H1 (cell line): ENCODE data around the gene CCDC127. TPM values are rescaled to one million over a fixed set of nuclear protein-coding genes. Genes with fewer than 3 reads are reported as not detected.

ENCODE experiments used
- CTCF ChIA-PET: fragments of 300-600 bp; sonication (Branson Sonifier 250); formaldehyde crosslinking; loops from one replicate; lab custom pipeline; 2021; ENCODE audit not compliant: partially characterized antibody; lab: Charles Lee
- POLR2A ChIA-PET: fragments of 300-600 bp; sonication (Branson Sonifier 250); formaldehyde crosslinking; loops from one replicate; lab custom pipeline; 2021; ENCODE audit warnings: inconsistent platforms; ENCODE audit not compliant: partially characterized antibody; lab: Charles Lee
- DNase-seq, 2 experiments: peaks; one replicate each; pipeline versions ENCODE4 v3.0.0 to v3.0.0-alpha.2; 2010 to 2022; ENCODE audit warnings: low spot score in 2 of 2, low read depth in 1 of 2, mixed read lengths in 1 of 2
- FAIRE-seq: peaks from 2 replicates; lab custom pipeline; 2011; peaks lifted over from hg19 to GRCh38; lab: Jason Lieb, UNC
- H2AFZ ChIP-seq: 2 replicates; pipeline ENCODE4 v1.8.1; 2012; ENCODE audit warnings: low read length, inconsistent platforms
- H2AK5ac ChIP-seq: 2 replicates; pipeline ENCODE4 v1.6.1; 2013; ENCODE audit warnings: low read depth, low read length
- H2BK120ac ChIP-seq: replicated peaks from 2 replicates; pipeline ENCODE3; 2013; ENCODE audit warnings: low read depth, low read length, inconsistent platforms
- H2BK12ac ChIP-seq: 2 replicates; pipeline ENCODE4 v1.6.1; 2013; ENCODE audit warnings: low read depth, low read length
- H2BK15ac ChIP-seq: 2 replicates; pipeline ENCODE4 v1.6.1; 2013; ENCODE audit warnings: low read length
- H2BK20ac ChIP-seq: 2 replicates; pipeline ENCODE4 v1.6.1; 2013; ENCODE audit warnings: low read length
- H2BK5ac ChIP-seq: 2 replicates; pipeline ENCODE4 v1.6.1; 2013; ENCODE audit warnings: low read depth, low read length
- H3K14ac ChIP-seq: 2 replicates; pipeline ENCODE4 v1.6.1; 2013; ENCODE audit warnings: inconsistent platforms; ENCODE audit not compliant: insufficient read length
- H3K18ac ChIP-seq: 2 replicates; pipeline ENCODE4 v1.6.1; 2013; ENCODE audit warnings: low read length; ENCODE audit errors: extremely low read depth
- H3K23ac ChIP-seq: 2 replicates; pipeline ENCODE4 v1.6.1; 2013; ENCODE audit warnings: inconsistent platforms; ENCODE audit not compliant: insufficient read length
- H3K23me2 ChIP-seq: 2 replicates; pipeline ENCODE4 v1.6.1; 2013; ENCODE audit warnings: low read depth, low read length
- H3K27ac ChIP-seq: 2 replicates; pipeline ENCODE4 v1.6.1; 2011; ENCODE audit warnings: low read depth, low read length, inconsistent platforms
- H3K27me3 ChIP-seq, 4 experiments: replicated peaks in 1 of 4; 1 replicate in 1 of 4; 2 replicates in 3 of 4; pipeline versions ENCODE4 v1.6.1 to v1.8.1; 2011 to 2013; ENCODE audit warnings: low read length in 3 of 4, mild to moderate bottlenecking in 3 of 4, inconsistent platforms in 2 of 4, mixed read lengths in 2 of 4, moderate library complexity in 1 of 4; ENCODE audit not compliant: control insufficient read depth in 3 of 4, insufficient read depth in 3 of 4; ENCODE audit errors: extremely low read depth in 1 of 4
- H3K36me3 ChIP-seq, 4 experiments: 2 replicates each; pipeline versions ENCODE4 v1.6.1 to v1.8.1; 2011 to 2013; ENCODE audit warnings: mild to moderate bottlenecking in 4 of 4, low read length in 3 of 4, moderate library complexity in 2 of 4, control low read depth in 1 of 4, inconsistent platforms in 1 of 4; ENCODE audit not compliant: insufficient read depth in 4 of 4, control insufficient read depth in 2 of 4
- H3K4ac ChIP-seq: replicated peaks from 2 replicates; pipeline ENCODE3; 2013; ENCODE audit warnings: low read length, low read depth, mixed read lengths, inconsistent platforms; ENCODE audit not compliant: insufficient read length
- H3K4me1 ChIP-seq, 4 experiments: replicated peaks in 1 of 4; 1 replicate in 1 of 4; 2 replicates in 3 of 4; pipeline versions ENCODE4 v1.6.1 to v1.8.1; 2011 to 2013; ENCODE audit warnings: low read length in 3 of 4, inconsistent platforms in 2 of 4, mixed read lengths in 1 of 4; ENCODE audit not compliant: insufficient read depth in 4 of 4, control insufficient read depth in 3 of 4
- H3K4me2 ChIP-seq, 2 experiments: 2 replicates each; pipeline versions ENCODE4 v1.6.1 to v1.8.1; 2011 to 2013; ENCODE audit warnings: low read depth in 2 of 2, low read length in 2 of 2, control low read depth in 1 of 2, inconsistent platforms in 1 of 2, mild to moderate bottlenecking in 1 of 2; ENCODE audit not compliant: insufficient read depth in 1 of 2
- H3K4me3 ChIP-seq, 4 experiments: fragments of 200-600, 300-600 bp in 1 of 4; sonication (generic), shearing (Covaris generic), sonication (Bioruptor Twin) in 1 of 4; 2 replicates each; pipeline versions ENCODE4 v1.5.1 to v1.8.1; 2011 to 2016; ENCODE audit warnings: low read length in 4 of 4, low read depth in 3 of 4, control low read depth in 2 of 4, inconsistent platforms in 2 of 4, mild to moderate bottlenecking in 2 of 4, mixed read lengths in 1 of 4, moderate library complexity in 1 of 4; ENCODE audit not compliant: insufficient read depth in 2 of 4; ENCODE audit errors: extremely low read depth in 1 of 4
- H3K56ac ChIP-seq: replicated peaks from 2 replicates; pipeline ENCODE3; 2013; ENCODE audit warnings: low read depth, mild to moderate bottlenecking, mixed read lengths, low read length, inconsistent platforms; ENCODE audit not compliant: insufficient read length
- H3K79me1 ChIP-seq: 2 replicates; pipeline ENCODE4 v1.6.1; 2013; ENCODE audit warnings: low read depth, low read length, control low read depth
- H3K79me2 ChIP-seq, 2 experiments: 2 replicates each; pipeline versions ENCODE4 v1.6.1 to v1.8.1; 2012 to 2013; ENCODE audit warnings: low read length in 2 of 2, mild to moderate bottlenecking in 2 of 2, inconsistent platforms in 1 of 2; ENCODE audit not compliant: insufficient read depth in 2 of 2, control insufficient read depth in 1 of 2
- H3K9ac ChIP-seq, 4 experiments: replicated peaks in 1 of 4; 1 replicate in 1 of 4; 2 replicates in 3 of 4; pipeline versions ENCODE4 v1.6.1 to v1.8.1; 2011 to 2013; ENCODE audit warnings: low read depth in 3 of 4, low read length in 3 of 4, control low read depth in 2 of 4, mild to moderate bottlenecking in 2 of 4, moderate library complexity in 2 of 4, inconsistent platforms in 1 of 4; ENCODE audit errors: extremely low read depth in 1 of 4
- H3K9me3 ChIP-seq, 2 experiments: 2 replicates each; pipeline versions ENCODE4 v1.6.1 to v1.8.1; 2012 to 2013; ENCODE audit warnings: mild to moderate bottlenecking in 2 of 2, moderate library complexity in 2 of 2, control low read depth in 1 of 2, inconsistent platforms in 1 of 2, low read depth in 1 of 2, low read length in 1 of 2, mixed read lengths in 1 of 2; ENCODE audit not compliant: insufficient read depth in 2 of 2
- H4K20me1 ChIP-seq, 2 experiments: replicated peaks in 1 of 2; 2 replicates each; pipeline versions ENCODE3 to v1.8.1; 2011 to 2013; ENCODE audit warnings: inconsistent platforms in 2 of 2, low read length in 2 of 2, mild to moderate bottlenecking in 1 of 2; ENCODE audit not compliant: insufficient read depth in 2 of 2, control insufficient read depth in 1 of 2
- H4K5ac ChIP-seq: 2 replicates; pipeline ENCODE4 v1.6.1; 2013; ENCODE audit warnings: low read length, low read depth, mixed read lengths, inconsistent platforms; ENCODE audit not compliant: insufficient read length
- H4K8ac ChIP-seq: 2 replicates; pipeline ENCODE4 v1.8.0; 2013; ENCODE audit warnings: mild to moderate bottlenecking, moderate library complexity, low read length, inconsistent platforms; ENCODE audit not compliant: insufficient read depth; ENCODE audit errors: extremely low read depth
- H4K91ac ChIP-seq: replicated peaks from 2 replicates; pipeline ENCODE3; 2013; ENCODE audit warnings: low read length, mixed read lengths, inconsistent platforms; ENCODE audit not compliant: insufficient read length
- ASH2L ChIP-seq: fragments of 200-600, 300-600 bp; sonication (generic); IDR thresholded peaks from one replicate; pipeline ENCODE4 v1.7.1; 2017; ENCODE audit warnings: low read length
- CHD1 ChIP-seq: IDR thresholded peaks from 2 replicates; pipeline ENCODE4 v1.6.1; 2012; ENCODE audit warnings: low read depth, low read length, improper control_type of control experiment
- KDM1A ChIP-seq: fragments of 200-600, 300-600 bp; sonication (generic); IDR thresholded peaks from 2 replicates; pipeline ENCODE4 v1.7.1; 2016; ENCODE audit warnings: mild to moderate bottlenecking, low read length, borderline replicate concordance
- KDM5A ChIP-seq: fragments of 200-600 bp; IDR thresholded peaks from 2 replicates; pipeline ENCODE4 v1.7.1; 2012; ENCODE audit warnings: mild to moderate bottlenecking, low read length, inconsistent platforms, mixed read lengths
- SP1 ChIP-seq: IDR thresholded peaks from 2 replicates; pipeline ENCODE4 v1.6.1; 2011; ENCODE audit warnings: low read depth, low read length
- SP4 ChIP-seq: IDR thresholded peaks from 2 replicates; pipeline ENCODE4 v1.6.1; 2012; ENCODE audit warnings: low read length, inconsistent platforms
- SUZ12 ChIP-seq: fragments of 200-600 bp; sonication (generic); IDR thresholded peaks from 2 replicates; pipeline ENCODE4 v1.6.1; 2012; ENCODE audit warnings: mild to moderate bottlenecking, inconsistent platforms, low read length, moderate library complexity, mixed read lengths
- TAF7 ChIP-seq: optimal IDR thresholded peaks from 2 replicates; pipeline ENCODE3; 2011; ENCODE audit warnings: low read depth, mild to moderate bottlenecking, inconsistent platforms, low read length, moderate library complexity, borderline replicate concordance
- TEAD4 ChIP-seq: IDR thresholded peaks from 2 replicates; pipeline ENCODE4 v1.6.1; 2012; ENCODE audit warnings: low read depth, low read length, inconsistent platforms, mixed read lengths
- WGBS, 2 experiments: shearing (Covaris generic) in 1 of 2; methylation state at CpG; one replicate each; pipeline versions ENCODE4 v1.1.6 to v1.1.7; 2013 to 2015; ENCODE audit warnings: low lambda C conversion rate in 2 of 2, mixed read lengths in 2 of 2, inconsistent platforms in 1 of 2, low coverage in 1 of 2, missing lambda C conversion rate in 1 of 2; ENCODE audit not compliant: insufficient replicate concordance in 2 of 2, insufficient coverage in 1 of 2, insufficient read length in 1 of 2; ENCODE audit errors: extremely low coverage in 1 of 2, missing lambda C conversion rate in 1 of 2; 5-methylcytosine and 5-hydroxymethylcytosine counted together
- polyA plus RNA-seq, 7 experiments: library from polyadenylated mRNA; depleted of rRNA in 3 of 7; stranded (reverse) in 5 of 7; unstranded in 2 of 7; fragments of >200 nt in 5 of 7; fragments of 200-250 nt in 2 of 7; gene quantifications; 1 replicate in 5 of 7; 2 replicates in 1 of 7; 4 replicates in 1 of 7; pipeline versions ENCODE4 v1.2.1 to v1.2.3, GENCODE V29; 2011 to 2013; ENCODE audit warnings: missing spikeins in 2 of 7, mixed read lengths in 2 of 7
- total RNA-seq: library from RNA; stranded (reverse); fragmentation: NEBNext Ultra II Directional; extraction: Animal tissue kit (Norgen Biotek cat#: 25700); gene quantifications from 2 replicates; pipeline ENCODE4 v1.2.1, GENCODE V29; 2021

The CCDC127 gene
- total and polyA plus RNA-seq, 2 of the 8 experiments (the other 6 are each of a cell fraction or from before 2014, with no cell fraction given): 2.9 to 8.0 TPM

GRCh38 chr5:149745-150485 lies 68.0 kb downstream of the CCDC127 start:
- H3K23me2 ChIP-seq: no peaks in the 10 kb centered on the region
- peaks cover 0 to 2% (median 0%) of the 10 kb centered on the region in 4 experiments; a peak in 1 of 7 replicates for H3K4me1 ChIP-seq
- no peak overlapping the region for H3K4ac ChIP-seq
- WGBS, 2 experiments: 92% methylated on average over 6 of the region's 6 CpGs; no CpG with 5 or more reads in 1 of the 2 experiments
- no peak overlapping the region for H4K8ac ChIP-seq
- no peak overlapping the region for H3K4me2 ChIP-seq
- no peaks in the 10 kb centered on the region for H3K79me2 ChIP-seq
- FAIRE-seq: no peak
- no peak overlapping the region for H2BK20ac ChIP-seq
- peaks cover 8 to 18% of the 10 kb centered on the region in 2 experiments; a peak in 3 of 4 replicates for H3K9me3 ChIP-seq
- H3K14ac ChIP-seq: no peak overlapping the region
- H3K79me1 ChIP-seq: no peaks in the 10 kb centered on the region
- H3K18ac ChIP-seq: no peak overlapping the region
- no peak overlapping the region for H2BK5ac ChIP-seq
- no peak overlapping the region for H3K4me3 ChIP-seq
- H2AFZ ChIP-seq: no peak overlapping the region
- TF ChIP-seq SP4: no peak
- TF ChIP-seq KDM1A: no peak
- TF ChIP-seq TAF7: no peak
- no peak for TF ChIP-seq SP1
- no peak for TF ChIP-seq SUZ12
- TF ChIP-seq KDM5A: no peak
- no peak for TF ChIP-seq TEAD4
- no peak for TF ChIP-seq ASH2L
- no peak for TF ChIP-seq CHD1
- TF ChIP-seq, all 59 proteins: peak for 0
- H4K5ac ChIP-seq: no peak overlapping the region
- H2BK120ac ChIP-seq: no peak overlapping the region
- no peak overlapping the region for H3K56ac ChIP-seq
- ChIA-PET POLR2A (interaction anchor here (1.0 kb wide), 1 partner anchor 58 kb away, joined by 3 read pairs; no protein-coding TSS in a partner anchor), CTCF (no interaction called here)
- H2BK12ac ChIP-seq: no peak overlapping the region
- no peak overlapping the region for H2BK15ac ChIP-seq
- no peak overlapping the region for H3K27ac ChIP-seq
- H3K9ac ChIP-seq: no peak overlapping the region
- no peak for DNase-seq
- H4K20me1 ChIP-seq: peaks cover 0 to 1% of the 10 kb centered on the region in 2 experiments
- peaks cover 5 to 65% (median 30%) of the 10 kb centered on the region in 4 experiments; a peak in 7 of 8 replicates for H3K36me3 ChIP-seq
- no peak overlapping the region for H4K91ac ChIP-seq
- H3K27me3 ChIP-seq: no peaks in the 10 kb centered on the region
- no peak overlapping the region for H2AK5ac ChIP-seq
- no peak overlapping the region for H3K23ac ChIP-seq
